Spinal cord (tissue), 9 donors: Measurements from ENCODE around the gene LOC101059915.
"Not testable (repeated sequence)": the region's sequence is repeated elsewhere in the genome, so short reads cannot be mapped to it uniquely, and the experiment has no call there.

Experiments used
- DNase-seq, 6 donors: peaks; one replicate each; pipeline versions ENCODE4 v3.0.0 to v3.0.0-alpha.2; 2013 to 2015; ENCODE audit warnings: low spot score in 6 of 6, low read depth in 4 of 6
- H3K27ac ChIP-seq: one replicate; pipeline ENCODE4 v1.5.1; 2013; ENCODE audit warnings: low read depth, low read length, control low read depth
- H3K27me3 ChIP-seq: one replicate; pipeline ENCODE4 v1.6.1; 2013; ENCODE audit warnings: low read length; ENCODE audit not compliant: control insufficient read depth, insufficient read depth
- H3K36me3 ChIP-seq: one replicate; pipeline ENCODE4 v1.6.1; 2013; ENCODE audit warnings: low read length; ENCODE audit not compliant: control insufficient read depth, insufficient read depth
- H3K4me1 ChIP-seq: one replicate; pipeline ENCODE4 v1.6.1; 2013; ENCODE audit warnings: low read length; ENCODE audit not compliant: control insufficient read depth, insufficient read depth
- H3K4me3 ChIP-seq: one replicate; pipeline ENCODE4 v1.5.1; 2013; ENCODE audit warnings: low read depth, low read length, control low read depth
- H3K9me3 ChIP-seq: one replicate; pipeline ENCODE4 v1.6.1; 2013; ENCODE audit warnings: low read length; ENCODE audit not compliant: control insufficient read depth, insufficient read depth
- WGBS: methylation state at CpG from one replicate; pipeline ENCODE4 v1.1.5; 2013; ENCODE audit warnings: missing lambda C conversion rate; ENCODE audit not compliant: insufficient coverage; 5-methylcytosine and 5-hydroxymethylcytosine counted together
- donor health status: healthy.

The LOC101059915 gene

DNA sequence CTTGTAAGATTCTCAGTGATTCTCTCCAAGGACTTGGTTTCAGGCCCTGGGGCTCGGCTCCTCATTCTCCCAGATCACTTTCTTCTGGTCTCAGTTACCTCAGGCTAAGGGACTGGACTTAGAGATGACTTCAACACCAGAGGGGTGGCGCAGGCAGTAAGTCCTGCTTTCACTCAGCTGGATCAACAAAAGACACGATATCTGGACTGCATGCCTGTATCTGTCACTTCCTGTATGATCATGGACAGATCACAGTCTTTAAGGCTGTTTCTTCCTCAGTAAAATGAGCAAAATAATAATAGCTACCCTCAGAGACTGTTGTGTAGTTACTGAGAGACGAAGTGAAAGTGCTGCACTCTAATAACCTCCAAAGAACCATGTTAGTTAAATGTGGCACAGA lies 29.5 kb upstream of the LOC101059915 start:
- Histone ChIP-seq H3K27me3 (no peaks in the 10 kb centered on the region), H3K4me1 (peaks cover 5% of the 10 kb centered on the region), H3K4me3 (no peak overlapping the region), H3K9me3 (no peaks in the 10 kb centered on the region), H3K27ac (no peak overlapping the region), H3K36me3 (no peaks in the 10 kb centered on the region)
- 72% methylated on average over 3 of the region's 4 CpGs for WGBS
- DNase-seq = no peak

- no peaks in the 10 kb centered on the region for H3K27me3 ChIP-seq
- no peak for DNase-seq
- H3K4me3 ChIP-seq = no peak overlapping the region
- peaks cover 5% of the 10 kb centered on the region for H3K4me1 ChIP-seq
- WGBS = 81% methylated on average over 3 of the region's 4 CpGs
- H3K27ac ChIP-seq = no peak overlapping the region
- no peaks in the 10 kb centered on the region for H3K36me3 ChIP-seq
- H3K9me3 ChIP-seq = no peaks in the 10 kb centered on the region
Observed at GRCh38 chrX:71638409-71638808, 28.9 kb upstream of the LOC101059915 start.

DNA sequence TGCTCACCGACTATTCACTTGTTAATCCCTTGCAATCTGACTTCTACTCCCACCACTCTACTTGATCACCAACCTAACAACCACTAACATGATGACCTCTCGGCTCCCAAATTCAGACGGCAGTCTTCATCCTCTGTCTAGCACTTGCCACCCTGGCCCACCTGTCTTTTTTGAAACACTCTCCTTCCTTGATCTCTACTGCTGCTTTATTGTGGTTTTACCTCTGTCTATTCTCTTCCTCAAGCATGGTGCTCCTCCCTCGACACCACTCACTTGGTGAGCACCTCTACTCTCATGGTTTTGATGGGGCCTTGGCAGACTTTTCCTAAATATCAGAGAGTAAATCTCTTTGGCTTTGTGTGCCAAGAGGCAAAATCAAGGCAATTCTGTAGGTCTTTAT lies 27.3 kb upstream of the LOC101059915 start:
- no peak overlapping the region for H3K4me3 ChIP-seq
- WGBS = 71% methylated on average over 3 of the region's 4 CpGs
- no peak overlapping the region for H3K27ac ChIP-seq
- DNase-seq = no peak
- H3K9me3 ChIP-seq = no peaks in the 10 kb centered on the region
- H3K4me1 ChIP-seq = peaks cover 5% of the 10 kb centered on the region
- no peaks in the 10 kb centered on the region for H3K36me3 ChIP-seq
- H3K27me3 ChIP-seq = no peaks in the 10 kb centered on the region

GRCh38 chrX:71644406-71644805 lies 22.9 kb upstream of the LOC101059915 start:
- H3K9me3 ChIP-seq, H3K27ac ChIP-seq, H3K4me3 ChIP-seq, DNase-seq, H3K4me1 ChIP-seq, H3K27me3 ChIP-seq, H3K36me3 ChIP-seq: not testable (repeated sequence)
- WGBS = 100% methylated on average over 1 of the region's 6 CpGs

GRCh38 chrX:71650333-71650969 lies 16.9 kb upstream of the LOC101059915 start:
- Histone ChIP-seq H3K27me3 (no peaks in the 10 kb centered on the region), H3K9me3 (no peaks in the 10 kb centered on the region), H3K27ac (no peak overlapping the region), H3K4me3 (no peak overlapping the region), H3K36me3 (no peaks in the 10 kb centered on the region), H3K4me1 (no peaks in the 10 kb centered on the region)
- DNase-seq = no peak
- whole genome bisulfite sequencing = 100% methylated on average over 1 of the region's 4 CpGs

DNA sequence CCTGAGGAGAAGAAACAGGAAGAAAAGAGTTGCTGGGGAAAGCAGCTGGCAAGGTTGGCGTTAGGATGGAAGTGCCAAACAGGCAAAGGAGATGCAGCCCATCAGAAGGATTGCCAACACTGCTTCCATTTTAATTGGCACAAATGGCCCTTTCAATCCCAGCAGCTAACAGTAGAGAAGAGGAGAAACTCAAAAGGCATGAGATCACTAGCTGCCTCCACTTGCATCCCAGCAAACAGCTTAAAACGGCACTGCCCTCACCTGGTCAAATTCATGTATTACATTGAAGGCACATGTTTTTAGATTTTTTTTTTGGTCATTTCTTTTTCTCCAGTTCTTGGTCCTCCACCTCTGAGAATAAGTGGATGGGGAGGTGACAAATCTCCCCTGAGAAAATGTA lies 14.9 kb upstream of the LOC101059915 start:
- no peaks in the 10 kb centered on the region for H3K36me3 ChIP-seq
- H3K4me3 ChIP-seq = no peak overlapping the region
- no peaks in the 10 kb centered on the region for H3K27me3 ChIP-seq
- H3K9me3 ChIP-seq = no peaks in the 10 kb centered on the region
- H3K4me1 ChIP-seq = no peaks in the 10 kb centered on the region
- 22% methylated on average over 1 of the region's 2 CpGs for WGBS
- no peak overlapping the region for H3K27ac ChIP-seq
- DNase-seq = peak; percentile 7 to 75 (median 22)

DNA sequence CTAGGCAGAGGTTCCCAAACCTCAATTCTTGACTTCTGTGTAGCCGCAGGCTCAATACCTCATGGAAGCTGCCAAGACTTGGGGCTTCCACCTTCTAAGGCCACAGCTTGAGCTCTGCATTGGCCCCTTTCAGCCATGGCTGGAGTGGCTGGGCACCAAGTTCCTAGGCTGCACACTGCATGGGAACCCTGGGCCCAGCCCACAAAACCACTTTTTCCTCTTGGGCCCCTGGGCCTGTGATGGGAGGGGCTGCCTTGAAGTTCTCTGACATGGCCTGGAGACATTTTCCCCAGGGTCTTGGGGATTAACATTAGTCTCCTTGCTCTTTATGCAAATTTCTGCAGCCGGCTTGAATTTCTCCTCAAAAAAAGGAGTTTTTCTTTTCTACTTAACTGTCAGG lies 14.0 kb upstream of the LOC101059915 start:
- H3K4me1 ChIP-seq = no peaks in the 10 kb centered on the region
- no peak overlapping the region for H3K27ac ChIP-seq
- no peaks in the 10 kb centered on the region for H3K27me3 ChIP-seq
- no peaks in the 10 kb centered on the region for H3K36me3 ChIP-seq
- 100% methylated on average over 1 of the region's 2 CpGs for WGBS
- no peaks in the 10 kb centered on the region for H3K9me3 ChIP-seq
- DNase-seq = no peak
- H3K4me3 ChIP-seq = no peak overlapping the region

DNA sequence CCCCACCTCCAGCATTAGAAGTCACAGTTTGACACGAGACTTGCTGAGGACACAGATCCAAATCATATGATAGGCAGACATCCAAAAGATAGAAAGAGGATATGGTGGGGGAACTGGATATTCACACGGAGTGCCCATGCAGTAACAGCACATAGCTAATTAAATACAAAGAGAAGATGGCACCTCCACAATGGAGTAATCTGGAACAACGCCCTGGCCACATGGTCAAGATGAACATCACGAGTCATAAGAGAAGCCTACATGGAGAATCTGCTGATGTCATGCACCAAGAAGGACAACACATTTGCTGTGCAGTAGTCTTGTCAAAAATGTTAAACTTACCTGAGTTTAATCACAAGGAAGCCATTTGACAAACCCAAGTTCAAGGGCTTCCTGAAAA lies 10.1 kb upstream of the LOC101059915 start:
- no peak overlapping the region for H3K27ac ChIP-seq
- no peak overlapping the region for H3K4me3 ChIP-seq
- WGBS = 67% methylated on average over 2 of the region's 4 CpGs
- H3K9me3 ChIP-seq = no peaks in the 10 kb centered on the region
- no peaks in the 10 kb centered on the region for H3K36me3 ChIP-seq
- H3K4me1 ChIP-seq = no peaks in the 10 kb centered on the region
- no peaks in the 10 kb centered on the region for H3K27me3 ChIP-seq
- no peak for DNase-seq

DNA sequence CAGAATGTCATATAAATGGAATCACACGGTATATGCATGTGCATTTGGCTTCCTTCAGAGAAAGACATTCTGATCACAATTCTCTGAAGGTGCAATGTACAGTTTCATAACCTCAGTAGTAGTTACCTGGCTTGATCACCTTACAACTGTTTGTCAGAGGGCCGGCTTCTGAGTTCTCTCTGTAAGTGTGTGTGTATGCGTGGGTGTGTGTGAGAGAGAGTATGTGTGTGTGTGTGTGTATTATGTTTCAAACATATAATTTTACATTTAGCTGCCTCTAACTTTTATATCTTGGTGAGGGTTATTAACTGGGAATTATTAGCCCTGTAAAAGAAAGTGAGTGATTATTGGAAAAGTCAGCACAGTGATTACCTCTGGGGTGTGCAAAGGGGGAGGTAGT lies 8.0 kb upstream of the LOC101059915 start:
- Histone ChIP-seq H3K27ac (no peak overlapping the region), H3K36me3 (no peaks in the 10 kb centered on the region), H3K4me3 (no peak overlapping the region), H3K27me3 (no peaks in the 10 kb centered on the region), H3K4me1 (no peaks in the 10 kb centered on the region), H3K9me3 (no peaks in the 10 kb centered on the region)
- no peak for DNase-seq
- WGBS = 83% methylated on average over 1 of the region's 3 CpGs

- 88% methylated on average over 4 of the region's 6 CpGs for WGBS
- H3K9me3 ChIP-seq = no peaks in the 10 kb centered on the region
- no peak overlapping the region for H3K4me3 ChIP-seq
- no peaks in the 10 kb centered on the region for H3K4me1 ChIP-seq
- H3K27me3 ChIP-seq = no peaks in the 10 kb centered on the region
- H3K27ac ChIP-seq = no peak overlapping the region
- DNase-seq = no peak
- H3K36me3 ChIP-seq = no peaks in the 10 kb centered on the region
Observed at GRCh38 chrX:71659959-71660358, 7.4 kb upstream of the LOC101059915 start.
